GM21515 (cell line): ENCODE measurements around the gene ELK4.

ENCODE experiments used
- ATAC-seq: cut with Tn5 transposase; IDR thresholded peaks from one replicate; pipeline ENCODE4 v1.9.1; 2021; ENCODE audit not compliant: unreplicated experiment

Gene ELK4

GRCh38 chr1:205598841-205599668, 32.8 kb downstream of the ELK4 start:
- ATAC-seq = no peak

GRCh38 chr1:205597691-205598314, 34.0 kb downstream of the ELK4 start:
- ATAC-seq = no peak

GRCh38 chr1:205596876-205597275, 34.9 kb downstream of the ELK4 start:
- ATAC-seq = no peak

GRCh38 chr1:205595861-205596260, 36.0 kb downstream of the ELK4 start:
- ATAC-seq = no peak

DNA sequence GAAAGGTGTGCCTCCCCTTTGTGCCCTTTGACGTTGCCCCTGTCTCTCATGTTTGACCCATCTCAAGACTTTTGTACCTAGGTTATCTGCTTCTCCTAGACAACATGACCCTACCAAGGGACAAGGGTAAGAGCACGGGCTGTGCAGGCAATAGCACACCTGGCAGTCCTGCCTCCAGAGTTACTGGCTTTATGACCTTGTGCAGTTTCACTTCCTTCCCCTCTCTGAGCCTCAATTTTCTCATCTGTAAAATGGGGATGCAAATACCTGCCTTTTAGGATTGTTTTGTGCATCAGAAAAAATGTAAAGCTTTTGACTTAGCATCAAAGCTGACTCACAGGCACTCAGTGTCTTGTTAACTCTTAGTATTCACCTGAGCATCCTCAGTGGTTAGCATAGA, 36.4 kb downstream of the ELK4 start:
- ATAC-seq = no peak

GRCh38 chr1:205594846-205595245, 37.0 kb downstream of the ELK4 start:
- no peak for ATAC-seq

DNA sequence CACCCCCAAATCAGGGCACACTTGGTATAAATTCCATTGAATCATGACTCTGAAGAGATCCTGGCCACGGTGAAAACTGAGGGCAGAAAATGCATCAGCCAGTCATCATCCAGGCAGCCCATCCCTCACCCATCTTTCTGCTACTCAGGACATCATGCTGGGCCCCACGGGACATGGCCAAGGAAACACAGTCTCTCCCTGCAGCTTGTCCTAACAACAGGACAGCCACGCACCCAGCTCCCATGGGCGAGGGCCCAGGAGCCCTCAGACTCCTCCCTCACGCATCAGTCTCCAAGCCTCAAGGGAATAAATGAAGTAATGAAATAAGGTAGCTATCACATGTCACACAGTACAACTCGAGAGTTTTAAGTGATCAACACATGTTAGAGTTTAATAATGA, 37.8 kb downstream of the ELK4 start:
- no peak for ATAC-seq

DNA sequence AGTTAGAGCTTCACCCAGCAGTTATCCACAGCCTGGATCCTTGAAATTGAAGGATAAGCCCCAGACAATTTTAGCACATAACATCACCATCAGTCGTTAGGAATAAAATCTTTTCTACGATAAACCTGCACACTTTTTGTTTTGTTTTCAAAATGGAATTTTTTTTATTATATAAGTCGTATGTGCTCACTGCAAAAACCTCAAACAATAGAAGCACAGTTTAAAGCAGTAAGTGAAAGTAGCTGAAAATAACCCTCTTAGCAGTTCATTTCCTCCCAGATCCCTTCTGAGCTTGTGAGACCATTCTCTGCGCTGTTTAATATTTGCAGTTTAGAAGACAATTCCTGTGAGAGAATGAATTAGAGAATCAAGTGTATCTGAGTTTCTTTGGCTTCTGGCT, 38.3 kb downstream of the ELK4 start:
- ATAC-seq = no peak

DNA sequence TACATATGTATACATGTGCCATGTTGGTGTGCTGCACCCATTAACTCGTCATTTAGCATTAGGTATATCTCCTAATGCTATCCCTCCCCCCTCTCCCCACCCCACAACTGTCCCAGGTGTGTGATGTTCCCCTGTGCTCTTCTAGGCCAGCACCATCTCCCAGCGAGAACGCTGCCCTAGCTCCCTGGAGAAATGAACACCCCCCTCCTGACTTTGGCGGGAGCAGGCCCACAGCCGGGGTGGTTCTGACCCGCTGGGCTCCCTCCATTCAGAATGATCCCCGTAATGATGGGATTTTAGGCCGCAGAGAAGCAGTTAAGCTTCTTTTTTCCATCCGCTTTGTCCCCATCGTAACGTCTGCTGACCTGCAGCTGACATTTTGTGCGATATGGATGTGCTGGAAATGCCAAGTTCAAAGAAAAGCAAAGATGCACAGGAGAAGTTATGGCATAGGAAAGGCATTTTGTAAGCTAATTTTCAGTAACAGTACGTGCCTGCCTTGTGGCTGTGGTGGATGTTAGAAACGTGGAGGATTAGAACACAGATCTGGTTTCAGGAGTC, 39.3 kb downstream of the ELK4 start:
- no peak for ATAC-seq

GRCh38 chr1:205591522-205592351, 40.1 kb downstream of the ELK4 start:
- peak; percentile 78 for ATAC-seq

- no peak for ATAC-seq
Measured at GRCh38 chr1:205590777-205591513, 40.9 kb downstream of the ELK4 start.

GRCh38 chr1:205590457-205590768, 41.4 kb downstream of the ELK4 start:
- no peak for ATAC-seq

- no peak for ATAC-seq
Measured at GRCh38 chr1:205589618-205590456, 42.0 kb downstream of the ELK4 start.

DNA sequence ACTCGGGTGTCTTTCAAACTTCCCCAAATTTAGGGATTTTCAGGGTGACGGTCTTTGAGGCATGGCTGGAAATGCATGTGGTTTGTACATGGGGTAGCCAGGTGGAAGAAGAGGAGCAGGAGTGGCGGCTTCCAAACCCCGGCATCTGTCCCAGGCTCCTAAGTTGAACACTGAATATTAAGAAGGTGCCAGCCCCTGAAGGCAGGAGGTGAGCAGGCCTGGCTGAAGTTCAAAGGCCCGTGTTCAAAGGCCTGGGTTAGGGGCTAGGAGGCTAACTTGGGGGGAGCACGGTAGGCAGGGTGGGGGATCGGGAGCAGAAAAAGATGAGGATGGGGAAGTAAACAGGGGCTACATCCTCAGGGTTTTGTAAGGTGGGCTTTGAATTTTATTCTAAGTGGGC, 42.8 kb downstream of the ELK4 start:
- no peak for ATAC-seq

DNA sequence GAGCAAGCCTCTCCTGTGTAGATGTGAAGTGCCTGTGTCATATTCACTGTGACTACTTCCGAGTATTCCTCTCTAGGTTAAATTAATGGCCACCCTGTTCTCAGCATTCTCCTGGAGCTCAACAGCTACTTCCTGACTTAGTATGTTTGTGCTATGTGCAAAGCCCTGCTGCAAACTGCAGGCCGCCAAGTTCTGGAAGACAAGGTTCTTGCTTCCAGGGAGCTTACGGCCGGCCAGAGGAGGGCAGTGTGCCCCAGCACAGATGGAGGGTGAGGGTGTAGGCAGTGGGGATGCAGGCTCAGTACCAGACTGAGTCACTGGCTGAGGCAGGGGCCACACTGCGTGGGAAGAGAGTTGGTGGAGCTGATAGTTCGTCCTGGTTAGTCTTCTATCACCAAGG, 43.2 kb downstream of the ELK4 start:
- no peak for ATAC-seq

GRCh38 chr1:205587581-205587980, 44.2 kb downstream of the ELK4 start:
- no peak for ATAC-seq

DNA sequence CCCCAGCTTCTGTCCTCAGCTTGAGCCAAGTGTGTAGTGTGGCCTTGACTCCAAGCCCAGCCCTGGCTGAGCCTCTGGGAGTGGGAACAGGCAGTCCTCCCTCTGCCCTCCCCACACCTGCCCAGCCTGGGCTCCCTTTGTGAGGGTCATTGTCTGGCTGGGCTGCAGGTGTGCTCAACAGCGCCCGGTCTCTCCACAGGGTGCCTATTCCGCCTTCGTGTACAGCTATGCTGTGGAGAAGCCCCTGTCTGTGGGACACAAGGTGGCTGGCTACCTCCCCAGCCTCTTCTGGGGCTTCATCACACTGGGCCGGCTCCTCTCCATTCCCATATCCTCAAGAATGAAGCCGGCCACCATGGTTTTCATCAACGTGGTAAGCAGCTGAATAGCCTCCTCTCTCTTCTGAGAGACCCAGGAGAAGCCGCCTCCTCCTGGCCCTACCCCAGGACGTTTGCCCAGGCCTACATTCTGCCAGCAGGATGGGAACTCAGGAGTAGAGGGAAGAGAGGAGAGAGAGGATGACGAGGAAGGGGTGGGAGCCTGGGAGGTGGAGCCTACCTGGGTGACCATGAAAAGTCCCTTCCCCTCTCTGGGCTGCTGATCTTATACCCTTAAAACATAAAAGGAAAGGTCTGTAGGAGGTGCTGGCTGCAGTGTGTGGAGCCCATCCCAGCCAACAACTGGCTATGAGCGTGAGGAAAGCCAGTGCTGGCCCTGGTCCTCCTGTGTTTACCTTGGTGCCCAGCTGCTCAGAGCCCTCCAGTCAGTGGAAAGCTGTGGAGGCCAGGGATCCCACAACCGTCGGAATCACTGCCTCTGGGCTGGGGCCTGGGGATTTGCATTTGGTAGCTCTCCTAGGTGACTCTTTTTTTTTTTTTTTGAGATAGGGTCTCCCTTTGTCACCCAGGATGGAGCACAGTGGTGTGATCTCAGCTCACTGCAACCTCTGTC, 45.7 kb downstream of the ELK4 start:
- no peak for ATAC-seq

DNA sequence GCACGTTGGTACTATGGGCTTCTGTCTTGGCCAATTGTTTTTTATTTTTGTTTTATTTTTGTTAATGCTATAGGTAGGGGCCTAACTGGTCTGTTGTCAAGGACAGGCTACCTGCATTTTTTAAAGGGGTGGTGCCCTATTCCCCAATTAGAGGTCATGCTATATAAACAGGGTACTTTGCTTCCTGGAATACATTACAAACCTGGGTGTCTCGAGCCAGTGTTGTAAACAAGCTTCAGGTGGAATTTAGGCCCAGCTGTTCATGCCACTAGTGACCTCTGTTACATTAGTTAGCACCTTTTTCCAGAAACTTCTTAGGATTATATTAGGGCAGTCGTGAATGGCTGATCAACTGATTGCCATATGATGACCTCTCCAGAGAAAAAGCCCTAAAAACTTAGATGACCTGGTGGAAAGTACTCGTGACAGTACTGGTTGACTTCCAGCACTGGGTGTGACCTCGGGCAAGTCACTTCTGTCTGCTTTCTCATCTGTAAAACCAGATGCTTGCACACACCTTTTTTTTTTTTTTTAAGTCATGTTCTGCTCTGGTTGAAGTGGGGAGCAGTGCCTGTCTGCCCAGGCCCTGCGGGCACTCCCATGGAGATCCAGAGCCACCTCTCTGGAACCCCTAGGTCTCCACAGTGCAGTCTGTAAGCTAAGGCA, 46.5 kb downstream of the ELK4 start:
- no peak for ATAC-seq
